HG03565 (cell line): ENCODE results near the gene FAM229B.

Source experiments
- ATAC-seq: cut with Tn5 transposase; IDR thresholded peaks from one replicate; pipeline ENCODE4 v1.9.1; 2021; ENCODE audit warnings: mild to moderate bottlenecking, moderate library complexity; ENCODE audit not compliant: unreplicated experiment

Gene FAM229B

DNA sequence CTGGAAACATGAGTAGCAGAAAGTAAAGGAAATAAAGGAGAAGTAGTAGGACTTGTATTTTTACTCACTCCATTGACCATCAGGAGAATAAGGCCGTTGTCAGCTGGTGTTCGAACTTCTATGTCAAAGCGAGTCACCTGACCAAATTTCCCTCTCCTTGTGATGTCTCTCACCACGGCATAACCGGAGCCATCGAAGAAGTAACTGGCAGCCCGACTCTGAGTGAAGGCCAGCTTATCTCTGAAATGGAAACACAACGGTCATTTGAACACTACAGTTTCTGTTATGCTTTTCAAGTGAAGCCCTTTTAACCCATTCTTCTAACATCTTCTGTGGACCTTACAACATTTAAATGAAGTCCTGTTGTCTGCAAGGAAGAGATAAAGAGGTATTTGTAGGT, 51.7 kb downstream of the FAM229B start:
- no peak for ATAC-seq

DNA sequence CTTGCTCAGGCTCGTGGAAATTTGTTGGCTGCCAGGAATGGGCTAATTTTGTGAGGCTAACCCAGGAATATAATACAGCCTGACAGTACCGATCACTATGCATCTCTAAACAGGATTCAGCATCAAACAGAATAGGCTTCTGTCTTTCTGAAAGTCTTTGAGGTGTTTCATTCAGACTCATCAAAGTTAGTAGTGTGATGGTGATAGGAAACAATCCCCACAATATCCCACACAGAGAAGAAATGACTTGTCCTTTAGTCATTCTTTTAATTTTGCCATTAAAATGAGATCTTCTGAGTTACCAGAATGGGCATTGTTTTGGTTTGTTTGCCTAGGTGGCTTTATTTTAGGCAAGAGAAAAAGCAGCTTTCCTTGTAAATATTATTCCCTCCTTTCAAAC, 54.3 kb downstream of the FAM229B start:
- no peak for ATAC-seq

DNA sequence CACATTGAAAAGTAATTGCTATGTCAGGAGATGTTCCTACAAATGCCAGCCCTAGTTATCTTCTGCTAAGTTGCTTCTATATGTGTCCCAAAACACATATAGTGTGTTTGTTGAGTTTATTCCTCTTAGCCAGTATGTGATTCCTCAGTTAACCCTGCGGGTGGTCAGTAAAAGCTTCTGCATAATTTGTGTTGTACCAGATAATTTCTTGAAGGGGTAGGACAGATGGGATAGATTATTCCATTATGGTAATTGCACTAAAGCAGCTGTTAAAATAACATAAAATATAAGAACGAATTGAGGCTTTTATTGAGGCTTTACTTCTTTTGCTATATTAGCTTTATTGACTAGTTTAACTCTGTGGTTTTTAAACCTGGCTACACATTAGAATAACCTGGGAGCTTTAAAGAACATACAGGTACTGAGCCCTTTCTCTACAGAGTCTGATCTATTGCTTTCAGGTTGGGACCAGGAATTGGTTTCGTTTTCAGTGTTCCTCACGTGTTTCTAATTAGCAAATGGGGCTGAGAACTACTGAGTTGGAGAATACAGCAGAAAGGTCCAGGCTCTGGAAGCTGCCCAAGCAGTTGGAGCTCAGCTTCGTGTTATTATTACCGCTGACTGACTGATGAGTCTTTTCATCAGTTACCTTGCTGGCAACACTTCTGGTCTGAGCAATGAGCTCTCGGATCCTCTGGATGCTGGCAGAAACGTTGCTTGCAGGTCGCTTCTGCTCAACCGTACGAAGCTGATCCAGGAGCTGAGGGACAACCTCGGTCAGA, 56.9 kb downstream of the FAM229B start:
- no peak for ATAC-seq

DNA sequence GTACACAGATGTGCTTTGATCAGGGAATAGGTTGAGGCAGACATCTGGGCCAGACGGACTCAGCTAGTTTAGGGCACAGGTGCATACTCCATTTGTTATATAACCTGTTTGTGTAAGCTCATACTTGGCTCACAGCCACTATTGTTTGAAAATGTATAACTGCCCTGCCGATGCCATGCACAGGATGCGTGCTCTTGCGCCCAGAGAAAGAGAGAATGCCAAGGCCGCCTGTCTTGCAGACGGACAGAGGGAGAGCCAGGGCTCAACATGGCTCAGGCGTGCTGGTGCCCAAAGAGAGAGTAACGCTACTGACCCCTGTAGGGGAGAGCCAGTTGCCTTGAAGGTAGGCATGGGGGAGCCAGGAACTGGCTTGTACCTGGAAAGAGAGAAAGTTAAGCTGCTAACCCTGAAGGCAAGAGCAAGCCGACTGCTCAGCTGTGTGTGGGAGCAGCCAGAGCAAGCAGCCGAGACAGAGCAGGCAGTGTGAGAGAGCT, 57.7 kb downstream of the FAM229B start:
- no peak for ATAC-seq

DNA sequence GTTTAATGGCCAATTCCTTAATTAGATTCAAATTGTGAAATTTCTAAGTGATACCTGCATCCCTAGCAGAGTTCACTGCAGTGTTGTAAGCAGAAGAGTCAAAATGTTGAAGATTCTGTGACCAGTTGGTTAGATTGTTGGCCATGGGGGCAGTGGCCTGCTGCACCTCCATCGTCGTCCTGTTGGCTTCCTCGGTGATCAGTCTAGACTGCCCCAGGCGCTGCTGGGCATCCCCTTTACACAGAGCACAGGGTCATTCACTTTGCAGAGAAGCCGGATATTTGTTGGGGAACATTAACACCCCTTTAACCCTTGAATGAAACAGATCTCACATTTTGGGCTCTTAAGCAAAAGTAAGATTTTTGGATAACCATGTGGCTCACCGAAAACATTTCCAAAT, 60.7 kb downstream of the FAM229B start:
- no peak for ATAC-seq

DNA sequence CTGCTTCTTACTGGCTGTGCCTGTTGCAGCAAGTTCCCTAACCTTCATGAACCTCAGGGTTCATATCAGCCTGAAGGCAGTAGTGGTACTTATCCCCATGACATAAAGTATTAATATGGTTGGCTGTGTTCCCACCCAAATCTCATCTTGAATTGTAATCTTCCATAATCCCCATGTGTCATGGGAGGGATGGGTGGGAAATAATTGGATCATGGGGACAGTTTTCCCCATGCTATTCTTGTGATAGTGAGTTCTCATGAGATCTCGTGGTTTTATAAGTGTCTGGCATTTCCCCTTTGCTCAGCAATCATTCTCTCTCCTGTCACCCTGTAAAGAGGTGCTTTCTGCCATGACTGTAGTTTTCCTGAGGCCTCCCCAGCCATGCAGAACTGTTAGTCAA, 61.8 kb downstream of the FAM229B start:
- no peak for ATAC-seq

DNA sequence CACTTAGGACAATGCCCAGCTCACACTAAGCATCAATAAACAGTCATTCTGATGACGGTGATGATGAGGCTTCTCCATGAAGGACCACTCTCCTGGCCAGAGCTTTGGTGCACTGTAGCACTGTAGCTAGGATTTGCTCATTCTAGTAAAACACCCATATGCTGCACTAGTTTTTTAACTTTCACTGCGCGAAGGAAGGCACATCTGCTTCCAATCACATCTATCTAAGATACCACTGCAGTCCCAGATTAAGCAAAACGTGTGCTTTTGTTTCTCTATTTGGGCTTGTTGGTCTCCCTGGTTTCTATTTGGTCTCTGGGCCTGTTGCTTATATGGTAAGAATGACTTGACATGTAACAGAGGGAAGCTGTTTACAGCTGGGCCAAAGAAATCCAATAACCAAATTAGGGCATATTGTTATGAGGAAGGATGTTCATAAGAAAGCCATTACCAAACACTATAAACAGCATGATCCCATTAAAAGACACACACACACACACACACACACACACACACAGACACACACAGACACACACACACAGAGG, 62.4 kb downstream of the FAM229B start:
- no peak for ATAC-seq

DNA sequence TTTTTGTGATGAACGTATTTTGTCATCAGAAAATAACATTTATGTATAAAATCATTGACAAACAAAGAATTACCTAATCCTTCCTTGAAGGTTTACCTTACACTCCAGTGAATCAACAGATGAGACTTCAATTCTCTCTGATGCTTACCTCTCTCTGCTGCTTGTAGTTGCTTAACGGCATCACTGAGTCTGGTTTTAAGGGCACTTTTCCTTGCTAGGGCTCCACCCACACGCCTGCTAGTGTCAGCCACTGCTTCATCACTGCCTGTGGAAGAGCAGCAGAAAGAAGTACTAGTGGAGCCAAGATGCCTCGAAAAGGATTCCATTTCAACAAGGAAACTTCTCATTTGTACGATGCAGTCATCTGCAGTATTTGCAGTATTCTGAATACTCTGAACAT, 63.0 kb downstream of the FAM229B start:
- no peak for ATAC-seq
